Activated CD4-positive, CD25-positive, alpha-beta regulatory T cell treated with anti-CD3 and anti-CD28 coated beads, Interleukin-2, amount 50 U/mL, for 16 hours (primary cell): ENCODE measurements around the gene MISP.
"Not testable (repeated sequence)": the region's sequence is repeated elsewhere in the genome, so short reads cannot be mapped to it uniquely, and the experiment has no call there.

Experiments used
- DNase-seq: peaks from one replicate; pipeline ENCODE4 v3.0.0-alpha.2; 2020; ENCODE audit warnings: low read depth, low spot score

Gene MISP

DNA sequence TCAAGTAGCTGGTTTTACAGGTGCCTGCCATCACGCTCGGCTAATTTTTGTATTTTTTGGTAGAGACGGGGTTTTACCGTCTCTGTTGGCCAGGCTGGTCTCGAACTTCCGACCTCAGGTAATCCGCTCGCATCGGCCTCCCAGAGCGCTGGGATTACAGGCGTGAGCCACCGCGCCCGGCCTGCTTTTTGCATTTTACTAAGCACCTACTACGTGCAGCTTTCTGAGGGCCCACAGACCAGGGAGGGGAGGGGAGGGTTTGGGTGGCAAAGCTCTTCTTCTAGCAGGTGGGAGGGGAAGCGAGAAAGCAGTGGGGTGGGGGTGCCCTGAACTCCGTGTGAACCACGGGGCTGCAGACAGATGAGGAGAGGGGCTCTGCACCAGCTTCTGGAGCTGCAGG is 27.2 kb upstream of the MISP start:
- DNase-seq: no peak

DNA sequence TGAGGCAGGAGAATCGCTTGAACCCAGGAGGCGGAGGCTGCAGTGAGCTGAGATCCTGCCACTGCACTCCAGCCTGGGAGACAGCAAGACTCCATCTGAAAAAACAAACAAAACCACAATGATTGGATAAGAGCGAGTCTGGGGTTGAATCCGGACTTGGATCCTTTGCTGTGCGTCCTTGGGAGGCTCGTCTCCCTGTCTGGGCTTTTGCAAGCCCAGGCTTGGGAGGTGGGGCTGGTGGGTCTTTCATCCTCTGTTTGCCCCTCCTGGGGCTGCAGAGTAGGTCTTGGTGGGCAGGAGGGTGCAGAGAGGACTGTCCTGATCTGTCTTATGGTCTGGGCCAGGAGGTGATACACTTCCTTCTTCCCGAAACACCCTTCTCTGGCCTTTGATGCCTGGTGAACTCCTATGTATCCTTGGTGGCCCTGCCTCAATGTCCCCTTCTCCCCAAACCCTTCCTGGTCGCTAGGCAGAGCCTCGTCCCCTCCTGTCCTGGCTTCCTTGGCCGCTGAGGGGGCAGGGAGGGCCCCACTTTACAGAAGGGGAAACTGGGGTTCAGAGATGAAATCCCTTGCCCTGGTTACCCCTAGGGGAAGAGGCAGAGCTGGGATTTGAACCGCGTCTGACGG is 25.3 kb upstream of the MISP start:
- DNase-seq: no peak

DNA sequence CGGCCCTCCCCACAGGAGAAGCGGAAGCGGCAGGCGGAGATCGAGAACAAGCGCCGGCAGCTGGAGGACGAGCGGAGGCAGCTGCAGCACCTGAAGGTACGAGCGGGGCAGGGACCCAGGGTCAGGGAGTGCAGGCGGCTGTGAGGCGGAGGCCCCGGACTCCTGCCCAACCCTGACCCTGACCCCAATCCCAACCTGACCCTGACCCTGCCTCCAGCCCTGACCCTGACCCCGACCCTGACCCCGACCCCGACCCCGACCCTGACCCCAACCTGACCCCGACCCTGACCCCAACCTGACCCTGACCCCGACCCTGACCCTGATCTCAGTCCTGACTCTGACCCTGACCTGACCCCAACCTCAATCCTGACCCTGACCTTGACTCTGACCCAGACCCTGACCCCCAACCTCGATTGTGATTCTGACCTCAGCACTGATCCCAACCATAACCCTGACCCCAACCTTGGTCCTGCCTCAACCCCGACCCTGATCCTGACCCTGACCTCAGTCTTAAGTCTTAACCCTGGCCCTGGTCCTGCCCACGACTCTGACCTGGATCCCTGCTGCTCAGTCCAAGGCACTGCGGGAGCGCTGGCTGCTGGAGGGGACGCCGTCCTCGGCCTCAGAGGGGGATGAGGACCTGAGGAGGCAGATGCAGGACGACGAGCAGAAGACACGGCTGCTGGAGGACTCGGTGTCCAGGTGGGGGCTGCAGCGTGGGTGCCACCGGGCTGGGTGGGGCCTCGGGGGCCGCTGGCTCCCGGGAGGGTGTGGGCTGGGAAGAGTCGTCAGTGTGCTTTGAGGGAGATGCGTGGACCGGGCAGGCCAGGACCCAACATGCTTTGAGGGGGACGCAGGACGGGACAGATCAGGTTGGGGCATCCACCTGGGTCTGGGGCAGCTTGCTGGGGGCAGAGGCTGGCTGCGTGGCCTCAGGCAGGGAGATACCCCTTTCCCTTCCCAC is 23.6 kb upstream of the MISP start:
- no peak for DNase-seq

DNA sequence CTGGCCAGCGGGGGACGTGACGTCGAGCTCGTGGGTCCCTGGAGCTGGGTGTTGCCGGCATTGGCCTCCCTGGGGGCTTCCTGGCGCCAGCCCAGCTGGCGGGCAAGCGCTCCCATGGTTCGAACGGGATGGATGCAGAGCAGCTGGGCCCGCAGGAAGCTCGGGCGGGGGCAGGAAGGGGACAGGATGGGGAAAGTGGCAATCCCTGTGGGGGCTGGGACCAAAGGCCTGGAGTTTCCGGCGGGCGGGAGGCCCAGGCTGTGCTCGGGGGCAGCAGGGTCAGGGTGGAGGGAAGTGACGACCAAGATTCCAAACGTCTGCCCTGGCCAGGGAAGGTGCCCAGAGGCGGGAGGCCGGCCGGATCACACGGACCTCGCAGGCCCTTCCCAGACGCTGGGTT is 22.9 kb upstream of the MISP start:
- DNase-seq: no peak

DNA sequence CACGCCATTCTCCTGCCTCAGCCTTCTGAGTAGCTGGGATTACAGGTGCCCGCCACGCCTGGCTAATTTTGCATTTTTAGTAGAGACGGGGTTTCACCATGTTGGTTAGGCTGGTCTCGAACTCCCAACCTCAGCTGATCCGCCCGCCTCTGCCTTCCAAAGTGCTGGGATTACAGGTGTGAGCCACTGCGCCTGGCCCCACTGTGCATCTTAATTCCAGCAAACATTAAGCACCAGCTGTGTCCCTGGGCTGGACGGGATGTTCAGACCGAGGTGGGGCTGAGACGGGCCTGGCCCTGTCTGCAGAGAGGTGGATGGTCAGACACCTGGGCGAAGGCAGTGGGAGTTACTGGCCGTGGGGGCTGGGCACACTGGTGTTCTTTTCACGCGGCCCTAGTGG is 21.3 kb upstream of the MISP start:
- not testable (repeated sequence) for DNase-seq

DNA sequence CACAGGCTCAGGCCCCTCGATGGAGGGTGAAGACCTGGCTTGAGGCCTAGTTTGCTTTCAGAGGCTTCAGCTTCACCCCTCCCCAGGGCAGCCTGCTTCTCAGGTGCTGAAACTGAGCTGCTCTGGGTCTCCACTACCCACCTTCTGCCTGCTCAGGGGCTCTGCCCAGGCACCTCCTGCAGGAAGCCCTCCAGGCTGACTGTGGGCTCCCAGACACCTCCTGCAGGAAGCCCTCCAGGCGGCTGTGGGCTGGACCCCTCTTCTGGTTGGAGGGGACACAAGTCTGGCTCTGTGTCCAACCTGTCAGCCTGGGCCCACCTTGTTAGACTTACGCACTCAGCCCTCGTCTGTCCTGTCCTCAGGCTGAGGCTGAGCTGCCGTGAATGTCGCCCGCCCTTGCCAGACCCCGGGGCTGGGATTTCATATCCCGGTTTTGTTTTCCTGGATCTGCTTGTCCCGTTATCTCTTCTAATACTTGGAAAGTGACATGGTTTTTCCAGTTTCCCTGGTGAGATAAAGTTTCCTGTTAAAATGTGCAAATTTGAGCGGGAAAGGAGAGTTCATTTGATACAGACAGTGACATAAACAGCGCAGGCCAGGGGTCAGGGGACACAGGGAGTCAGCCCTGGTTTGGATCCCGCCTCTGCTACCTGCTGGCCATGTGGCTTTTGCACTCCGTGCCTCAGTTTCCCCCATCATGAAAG is 20.8 kb upstream of the MISP start:
- no peak for DNase-seq

DNA sequence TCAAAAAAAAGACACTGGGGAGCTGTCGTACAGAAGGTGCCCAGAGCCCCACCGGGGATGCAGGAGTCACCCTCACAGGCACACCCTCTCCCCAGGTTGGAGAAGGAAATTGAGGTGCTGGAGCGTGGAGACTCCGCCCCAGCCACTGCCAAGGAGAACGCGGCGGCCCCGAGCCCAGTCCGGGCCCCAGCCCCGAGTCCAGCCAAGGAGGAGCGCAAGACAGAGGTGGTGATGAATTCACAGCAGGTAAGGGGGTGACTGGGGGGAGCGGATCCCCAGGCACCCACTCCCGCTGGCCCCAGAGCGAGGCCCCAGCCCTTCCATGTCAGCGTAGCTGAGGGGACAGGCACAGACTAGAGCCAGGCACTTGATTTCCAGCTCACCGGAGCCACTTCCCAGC is 19.9 kb upstream of the MISP start:
- DNase-seq: no peak

DNA sequence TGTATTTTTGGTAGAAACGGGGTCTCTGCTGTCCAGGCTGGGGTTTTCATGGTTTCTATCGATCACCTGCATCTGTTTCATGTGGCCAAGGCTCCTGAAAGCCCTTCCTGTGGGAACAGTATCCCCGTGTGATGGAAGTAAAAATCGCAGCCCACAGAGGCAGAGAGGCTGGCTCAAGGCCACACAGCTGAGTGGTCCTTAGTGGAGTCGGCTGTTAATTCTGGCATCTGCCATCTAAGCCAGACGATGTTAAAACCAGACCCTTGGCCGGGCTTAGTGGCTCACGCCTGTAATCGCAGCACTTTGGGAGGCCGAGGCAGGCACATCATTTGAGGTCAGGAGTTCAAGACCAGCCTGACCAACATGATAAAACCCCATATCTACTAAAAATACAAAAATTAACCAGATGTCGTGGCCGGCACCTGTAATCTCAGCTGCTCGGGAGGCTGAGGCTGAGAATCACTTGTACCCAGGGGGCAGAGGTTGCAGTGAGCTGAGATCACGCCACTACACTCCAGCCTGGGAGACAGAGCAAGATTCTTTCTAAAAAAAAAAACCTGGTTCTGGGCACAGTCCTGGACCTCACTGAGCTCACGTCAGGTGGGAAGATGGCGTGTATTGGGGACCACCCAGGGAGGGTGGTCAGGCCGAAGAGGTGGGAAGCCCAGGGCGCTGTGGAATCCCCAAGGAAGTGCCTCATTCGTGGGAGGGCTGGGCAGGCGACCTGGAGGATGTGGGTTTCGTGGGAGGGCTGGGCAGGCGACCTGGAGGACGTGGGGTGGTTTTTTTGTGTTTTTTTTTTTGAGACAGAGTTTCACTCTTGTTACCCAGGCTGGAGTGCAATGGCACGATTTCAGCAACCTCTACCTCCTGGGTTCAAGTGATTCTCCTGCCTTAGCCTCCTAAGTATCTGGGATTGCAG is 18.5 kb upstream of the MISP start:
- DNase-seq: no peak

DNA sequence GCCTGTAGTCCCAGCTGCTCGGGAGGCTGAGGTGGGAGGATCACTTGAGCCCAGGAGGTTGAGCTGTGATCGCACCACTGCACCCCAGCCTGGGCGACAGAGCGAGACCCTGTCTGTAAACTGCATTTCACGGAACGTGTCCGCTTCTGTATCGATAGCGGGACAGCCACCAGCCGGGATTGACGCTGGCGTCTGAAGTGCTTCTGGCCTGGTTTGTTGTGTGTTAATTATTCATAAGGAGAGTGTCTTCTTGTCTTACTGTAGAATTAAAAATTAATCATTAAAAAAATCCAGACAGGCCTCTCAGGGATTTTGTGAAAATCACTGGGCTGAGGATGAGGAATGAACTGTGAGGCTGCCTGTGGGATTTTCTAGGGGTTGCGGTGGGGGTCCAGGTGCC is 16.2 kb upstream of the MISP start:
- no peak for DNase-seq

DNA sequence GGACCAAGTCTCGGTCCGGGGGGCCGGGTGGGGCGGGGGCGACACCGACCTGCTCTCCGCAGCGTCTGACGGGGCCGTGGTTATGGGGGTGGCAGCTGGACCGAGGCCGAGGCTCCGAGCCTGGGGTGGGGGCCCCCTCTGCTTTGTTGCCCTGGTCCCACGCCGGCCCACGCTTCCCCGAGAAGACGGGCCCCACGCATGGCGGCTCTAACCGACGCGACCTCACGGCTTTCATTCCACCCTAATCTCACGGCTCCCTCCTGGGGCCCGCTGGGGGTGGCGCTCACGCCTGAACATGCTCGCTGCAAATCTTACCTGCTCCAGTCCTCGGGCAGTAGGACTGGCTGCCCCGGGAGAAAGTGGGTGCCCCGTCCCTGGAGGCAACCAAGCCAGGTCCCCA is 14.8 kb upstream of the MISP start:
- DNase-seq: no peak

DNA sequence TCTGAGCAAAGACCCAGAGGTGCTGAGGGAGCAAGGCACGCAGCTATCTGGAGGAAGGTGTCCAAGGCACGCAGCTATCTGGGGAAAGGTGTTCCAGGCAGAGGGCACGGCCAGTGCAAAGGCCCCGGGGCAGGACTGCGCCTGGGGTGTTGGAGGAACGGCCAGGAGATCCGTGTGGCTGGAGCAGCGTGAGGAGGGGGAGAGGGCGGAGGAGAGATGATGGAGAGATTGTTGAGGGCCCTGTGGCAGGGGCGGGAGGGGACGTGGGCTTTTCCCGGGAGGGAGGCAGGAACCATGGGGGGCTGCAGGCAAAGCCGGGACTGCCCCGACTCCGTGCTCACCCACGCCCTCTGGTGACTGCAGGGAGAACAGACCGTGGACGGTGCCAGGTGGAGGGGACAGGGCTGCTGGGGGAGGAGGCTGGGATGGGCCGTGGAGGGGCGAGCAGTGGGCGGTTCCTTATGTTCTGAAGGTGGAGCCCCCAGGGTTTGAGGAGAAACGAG is 13.3 kb upstream of the MISP start:
- no peak for DNase-seq

DNA sequence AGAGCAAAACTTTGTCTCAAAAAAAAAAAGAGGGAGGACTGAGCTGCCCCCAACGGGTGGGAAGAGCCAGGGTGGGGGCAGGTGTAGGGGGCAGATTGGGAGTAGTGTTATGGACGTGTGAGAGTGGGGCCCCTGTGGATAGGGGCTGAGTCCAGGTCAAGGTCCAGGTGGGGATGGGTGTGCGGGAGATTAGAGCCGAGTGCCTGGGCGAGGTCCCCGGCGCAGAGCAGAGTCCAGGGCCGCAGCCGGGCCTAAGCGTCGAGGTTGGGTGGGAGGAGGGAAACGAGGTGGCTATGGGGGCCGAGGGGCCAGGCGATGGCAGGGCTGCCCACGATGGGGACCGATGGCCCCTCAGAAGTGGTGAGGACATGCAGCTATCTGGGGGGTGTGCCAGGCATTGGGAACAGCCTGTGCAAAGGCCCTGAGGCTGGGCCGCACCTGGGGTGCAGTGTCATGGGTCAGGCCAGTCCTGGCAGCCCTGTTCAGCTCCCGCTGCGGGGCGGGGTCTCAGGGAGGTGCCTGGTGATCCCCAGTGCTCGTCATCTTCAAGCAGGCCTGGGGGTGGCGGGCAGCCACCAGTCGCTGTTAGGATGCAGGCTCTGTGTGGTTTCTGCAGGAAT is 12.3 kb upstream of the MISP start:
- no peak for DNase-seq

DNA sequence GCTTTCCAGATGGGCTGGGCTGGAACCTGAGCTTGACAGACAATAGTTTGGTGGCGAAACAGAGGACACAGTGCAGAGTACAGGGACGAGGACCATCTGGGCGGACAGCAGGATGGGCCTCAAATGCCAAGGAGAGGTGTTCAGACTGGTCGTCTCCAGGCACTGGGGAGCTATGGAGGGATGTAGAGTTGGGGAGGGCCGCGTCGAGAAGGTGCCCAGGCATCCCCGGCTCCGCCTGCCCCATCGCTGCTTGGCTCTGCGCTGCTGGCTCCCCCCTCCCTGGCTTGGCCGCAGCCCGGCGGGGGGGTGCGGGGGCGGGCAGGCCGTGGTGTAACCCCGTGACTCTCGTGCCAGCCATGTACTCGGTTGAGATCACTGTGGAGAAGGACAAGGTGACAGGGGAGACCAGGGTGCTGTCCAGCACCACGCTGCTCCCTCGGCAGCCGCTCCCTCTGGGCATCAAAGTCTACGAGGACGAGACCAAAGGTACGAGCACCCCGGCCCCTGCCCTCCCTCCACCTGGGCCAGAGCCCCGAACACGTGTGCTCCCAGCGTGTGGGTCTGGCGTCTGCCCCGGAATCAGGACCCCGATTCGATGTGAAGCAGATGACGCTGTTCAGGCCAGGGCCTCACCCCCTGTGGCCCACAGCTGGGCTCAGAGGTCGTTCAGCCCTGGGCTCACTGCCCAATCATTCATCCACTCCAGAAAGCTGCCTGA is 10.8 kb upstream of the MISP start:
- no peak for DNase-seq

DNA sequence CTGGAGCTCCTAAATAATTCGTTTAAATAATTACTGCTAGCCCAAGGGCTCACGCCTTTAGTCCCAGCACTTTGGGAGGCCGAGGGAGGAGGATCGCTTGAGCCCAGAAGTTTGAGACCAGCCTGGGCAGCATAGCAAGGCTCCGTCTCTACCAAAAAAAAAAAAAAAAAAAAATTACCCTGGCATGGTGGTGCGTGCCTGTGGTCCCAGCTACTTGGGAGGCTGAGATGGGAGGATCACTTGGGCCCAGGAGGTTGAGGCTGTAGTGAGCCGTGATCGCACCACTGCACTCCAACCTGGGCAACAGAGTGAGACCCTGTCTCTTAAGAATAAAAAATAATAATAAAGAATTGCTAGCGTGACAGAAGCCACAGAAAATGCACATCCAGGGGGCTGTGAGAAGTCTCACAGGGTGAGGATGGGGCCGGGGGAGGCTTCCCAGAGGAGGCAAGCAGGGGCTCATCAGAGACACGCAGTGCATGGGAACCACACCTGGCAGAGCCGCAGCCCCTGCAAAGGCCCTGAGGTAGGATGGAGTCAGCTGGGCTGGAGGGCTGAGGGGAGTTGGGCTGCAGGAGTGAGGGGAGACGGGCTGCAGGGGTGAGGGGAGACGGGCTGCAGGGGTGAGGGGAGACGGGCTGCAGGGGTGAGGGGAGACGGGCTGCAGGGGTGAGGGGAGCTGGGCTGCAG is 10.0 kb upstream of the MISP start:
- DNase-seq: not testable (repeated sequence)

DNA sequence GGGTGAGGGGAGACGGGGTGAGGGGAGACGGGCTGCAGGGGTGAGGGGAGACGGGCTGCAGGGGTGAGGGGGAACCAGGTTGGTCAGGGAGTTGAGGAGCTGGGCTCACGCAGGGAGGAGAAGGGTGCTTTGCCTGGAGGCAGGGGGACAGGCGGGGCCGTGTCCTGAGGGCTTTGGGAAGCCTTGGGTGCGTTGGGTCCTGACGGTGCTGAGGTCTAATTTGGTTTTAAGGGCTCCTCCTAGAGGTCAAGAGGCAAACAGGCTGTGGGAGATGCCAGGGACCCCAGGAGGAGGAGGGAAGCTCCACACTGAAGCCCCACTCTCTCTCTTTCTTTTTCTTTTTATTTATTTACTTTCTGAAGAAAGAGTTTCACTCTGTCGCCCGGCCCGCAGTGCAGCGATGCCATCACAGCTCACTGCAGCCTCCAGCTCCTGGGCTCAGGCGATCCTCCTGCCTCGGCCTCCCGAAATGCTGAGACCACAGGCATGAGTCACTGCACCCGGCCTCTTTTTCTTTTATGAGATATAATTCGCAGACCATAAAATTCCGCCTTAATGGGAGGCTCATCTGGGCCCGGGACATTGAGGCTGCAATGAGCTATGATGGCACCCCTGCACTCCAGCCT is 9.3 kb upstream of the MISP start:
- no peak for DNase-seq

DNA sequence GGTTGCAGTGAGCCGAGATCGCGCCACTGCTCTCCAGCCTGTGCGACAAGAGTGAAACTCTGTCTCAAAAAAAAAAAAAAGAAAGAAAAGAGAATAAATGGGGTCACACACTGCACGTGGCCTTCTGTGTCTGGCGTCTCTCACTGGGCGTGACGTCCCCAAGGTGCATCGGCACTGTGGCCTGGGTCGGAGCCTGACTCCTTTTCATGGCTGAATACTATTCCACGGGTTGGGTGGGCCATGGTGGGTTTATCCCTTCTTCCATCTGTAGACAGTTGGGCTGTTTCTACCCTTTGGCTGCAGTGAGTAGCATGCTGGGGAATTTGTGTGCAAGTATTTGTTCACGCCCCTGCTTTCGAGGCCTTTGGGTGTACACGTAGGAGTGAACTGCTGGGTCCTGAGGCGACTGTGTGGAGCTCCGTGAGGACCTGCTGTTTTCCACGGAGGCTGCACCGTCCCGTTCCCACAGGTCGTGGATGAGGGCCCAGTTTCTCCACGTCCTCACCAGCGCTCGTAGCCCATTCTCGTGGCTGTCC is 8.3 kb upstream of the MISP start:
- DNase-seq: no peak

DNA sequence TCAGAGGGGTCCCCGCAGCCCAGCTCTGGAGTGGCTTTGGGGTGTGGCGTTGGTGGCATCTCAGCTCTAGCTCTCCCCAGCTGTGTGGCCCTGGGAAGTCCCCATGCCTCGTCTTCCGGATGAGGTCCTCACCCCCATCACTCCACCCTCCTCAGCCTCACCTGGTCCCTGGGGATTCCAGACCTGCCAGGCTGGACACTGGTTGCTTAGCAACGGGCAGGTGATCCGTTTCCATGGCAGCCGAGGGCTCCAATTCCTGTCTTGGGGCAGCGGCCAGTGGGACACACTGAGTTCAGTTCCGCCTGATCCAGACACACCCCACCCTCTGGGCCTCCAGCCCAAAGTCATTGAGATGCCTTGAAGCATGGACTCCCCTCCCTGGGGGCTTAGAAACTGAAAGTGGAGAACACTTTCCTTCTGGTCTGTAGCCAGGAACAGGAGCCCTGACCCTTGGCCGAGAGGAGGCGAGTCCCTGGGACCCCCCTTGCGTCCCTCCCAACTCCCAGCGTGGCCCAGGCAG is 7.7 kb upstream of the MISP start:
- no peak for DNase-seq

DNA sequence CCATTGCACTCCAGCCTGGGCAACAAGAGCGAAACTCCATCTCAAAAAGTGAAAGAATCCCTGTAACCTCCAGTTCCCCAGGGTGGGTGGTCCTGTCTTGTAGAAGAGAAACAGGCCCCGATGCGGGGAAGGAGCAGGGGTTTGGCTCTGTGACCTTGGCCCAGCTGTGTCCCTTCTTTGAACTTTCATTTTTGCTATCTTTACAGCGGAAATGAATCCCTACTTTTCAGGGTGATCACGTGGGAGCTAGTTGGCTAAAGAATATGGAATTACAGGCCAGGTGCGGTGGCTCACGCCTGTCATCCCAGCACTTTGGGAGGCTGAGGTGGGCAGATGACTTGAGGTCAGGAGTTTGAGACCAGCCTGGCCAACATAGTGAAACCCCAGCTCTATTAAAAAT is 5.8 kb upstream of the MISP start:
- DNase-seq: not testable (repeated sequence)
